Mesenchymal stem cell (in vitro differentiated cells and primary cell): ENCODE results near the gene PPP1R13L.

Source experiments
- DNase-seq: peaks from one replicate; pipeline ENCODE4 v3.0.0-alpha.2; 2013
- H2AFZ ChIP-seq: one replicate; pipeline ENCODE4 v1.6.1; 2013; ENCODE audit warnings: low read depth, mild to moderate bottlenecking, control low read depth, inconsistent platforms, low read length, moderate library complexity
- H2AK5ac ChIP-seq: 2 replicates; pipeline ENCODE4 v1.6.1; 2013; ENCODE audit warnings: low read length, moderate library complexity, mild to moderate bottlenecking, inconsistent platforms; ENCODE audit not compliant: severe bottlenecking
- H2BK120ac ChIP-seq: one replicate; pipeline ENCODE4 v1.6.1; 2013; ENCODE audit warnings: low read depth, mild to moderate bottlenecking, inconsistent platforms, low read length, moderate library complexity
- H2BK12ac ChIP-seq, 2 experiments: one replicate each; pipeline ENCODE4 v1.6.1; 2013; ENCODE audit warnings: inconsistent platforms in 2 of 2, low read length in 2 of 2, mild to moderate bottlenecking in 2 of 2, moderate library complexity in 2 of 2, control low read depth in 1 of 2
- H2BK15ac ChIP-seq: one replicate; pipeline ENCODE4 v1.6.1; 2013; ENCODE audit warnings: mild to moderate bottlenecking, low read depth, inconsistent platforms; ENCODE audit not compliant: poor library complexity, severe bottlenecking
- H2BK5ac ChIP-seq: 2 replicates; pipeline ENCODE4 v1.6.1; 2013; ENCODE audit warnings: low read depth, mild to moderate bottlenecking, low read length, control low read depth, inconsistent platforms; ENCODE audit not compliant: poor library complexity, severe bottlenecking
- H3K14ac ChIP-seq, 2 experiments: one replicate each; pipeline ENCODE4 v1.6.1; 2013; ENCODE audit warnings: inconsistent platforms in 2 of 2, low read length in 2 of 2, control low read depth in 1 of 2, mild to moderate bottlenecking in 1 of 2, moderate library complexity in 1 of 2
- H3K18ac ChIP-seq, 2 experiments: one replicate each; pipeline ENCODE4 v1.6.1; 2013; ENCODE audit warnings: inconsistent platforms in 2 of 2, low read length in 2 of 2, control low read depth in 1 of 2, low read depth in 1 of 2, mild to moderate bottlenecking in 1 of 2
- H3K23ac ChIP-seq, 2 experiments: one replicate each; pipeline ENCODE4 v1.6.1; 2013; ENCODE audit warnings: inconsistent platforms in 2 of 2, low read length in 2 of 2, mild to moderate bottlenecking in 2 of 2, moderate library complexity in 2 of 2, control low read depth in 1 of 2
- H3K27ac ChIP-seq: 2 replicates; pipeline ENCODE4 v1.5.1; 2013; ENCODE audit warnings: mild to moderate bottlenecking, moderate library complexity, low read length, control low read depth, inconsistent platforms; ENCODE audit not compliant: poor library complexity, severe bottlenecking
- H3K27me3 ChIP-seq, 2 experiments: 2 replicates each; pipeline versions ENCODE4 v1.6.1 to v1.7.0; 2013; ENCODE audit warnings: low read length in 2 of 2, mild to moderate bottlenecking in 2 of 2, moderate library complexity in 2 of 2, control low read depth in 1 of 2, inconsistent platforms in 1 of 2; ENCODE audit not compliant: control insufficient read depth in 1 of 2, insufficient read depth in 1 of 2
- H3K36me3 ChIP-seq, 2 experiments: 2 replicates each; pipeline versions ENCODE4 v1.6.1 to v1.7.0; 2013; ENCODE audit warnings: low read length in 2 of 2, control low read depth in 1 of 2, inconsistent platforms in 1 of 2, low read depth in 1 of 2, mild to moderate bottlenecking in 1 of 2; ENCODE audit not compliant: insufficient read depth in 2 of 2, control insufficient read depth in 1 of 2
- H3K4ac ChIP-seq, 2 experiments: one replicate each; pipeline ENCODE4 v1.6.1; 2013; ENCODE audit warnings: inconsistent platforms in 2 of 2, low read length in 2 of 2, mild to moderate bottlenecking in 2 of 2, moderate library complexity in 2 of 2, control low read depth in 1 of 2, low read depth in 1 of 2
- H3K4me1 ChIP-seq: 2 replicates; pipeline ENCODE4 v1.6.1; 2013; ENCODE audit warnings: low read depth, low read length, control low read depth; ENCODE audit not compliant: control insufficient read depth, insufficient read depth
- H3K4me2 ChIP-seq: 2 replicates; pipeline ENCODE4 v1.6.1; 2013; ENCODE audit warnings: low read length, mild to moderate bottlenecking, inconsistent platforms; ENCODE audit not compliant: poor library complexity, severe bottlenecking
- H3K4me3 ChIP-seq, 2 experiments: 2 replicates each; pipeline versions ENCODE4 v1.5.1 to v1.7.0; 2013; ENCODE audit warnings: low read length in 2 of 2, mild to moderate bottlenecking in 2 of 2, control low read depth in 1 of 2, low read depth in 1 of 2; ENCODE audit not compliant: insufficient read depth in 1 of 2
- H3K79me1 ChIP-seq: replicated peaks from 2 replicates; pipeline ENCODE4 v1.6.1; 2013; ENCODE audit warnings: mild to moderate bottlenecking, control low read depth, low read length, inconsistent platforms; ENCODE audit not compliant: poor library complexity, severe bottlenecking
- H3K9ac ChIP-seq: 2 replicates; pipeline ENCODE4 v1.7.0; 2013; ENCODE audit warnings: mild to moderate bottlenecking, low read length, moderate library complexity
- H3K9me3 ChIP-seq: 2 replicates; pipeline ENCODE4 v1.7.0; 2013; ENCODE audit warnings: mild to moderate bottlenecking, low read length; ENCODE audit not compliant: control insufficient read depth
- H4K8ac ChIP-seq: one replicate; pipeline ENCODE4 v1.6.1; 2013; ENCODE audit warnings: inconsistent platforms, mild to moderate bottlenecking, low read length, moderate library complexity
- H4K91ac ChIP-seq: one replicate; pipeline ENCODE4 v1.6.1; 2013; ENCODE audit warnings: mild to moderate bottlenecking, low read length, inconsistent platforms
- WGBS: methylation state at CpG from one replicate; pipeline ENCODE4 v1.1.7; 2013; ENCODE audit warnings: mixed read lengths; 5-methylcytosine and 5-hydroxymethylcytosine counted together

The PPP1R13L gene

DNA sequence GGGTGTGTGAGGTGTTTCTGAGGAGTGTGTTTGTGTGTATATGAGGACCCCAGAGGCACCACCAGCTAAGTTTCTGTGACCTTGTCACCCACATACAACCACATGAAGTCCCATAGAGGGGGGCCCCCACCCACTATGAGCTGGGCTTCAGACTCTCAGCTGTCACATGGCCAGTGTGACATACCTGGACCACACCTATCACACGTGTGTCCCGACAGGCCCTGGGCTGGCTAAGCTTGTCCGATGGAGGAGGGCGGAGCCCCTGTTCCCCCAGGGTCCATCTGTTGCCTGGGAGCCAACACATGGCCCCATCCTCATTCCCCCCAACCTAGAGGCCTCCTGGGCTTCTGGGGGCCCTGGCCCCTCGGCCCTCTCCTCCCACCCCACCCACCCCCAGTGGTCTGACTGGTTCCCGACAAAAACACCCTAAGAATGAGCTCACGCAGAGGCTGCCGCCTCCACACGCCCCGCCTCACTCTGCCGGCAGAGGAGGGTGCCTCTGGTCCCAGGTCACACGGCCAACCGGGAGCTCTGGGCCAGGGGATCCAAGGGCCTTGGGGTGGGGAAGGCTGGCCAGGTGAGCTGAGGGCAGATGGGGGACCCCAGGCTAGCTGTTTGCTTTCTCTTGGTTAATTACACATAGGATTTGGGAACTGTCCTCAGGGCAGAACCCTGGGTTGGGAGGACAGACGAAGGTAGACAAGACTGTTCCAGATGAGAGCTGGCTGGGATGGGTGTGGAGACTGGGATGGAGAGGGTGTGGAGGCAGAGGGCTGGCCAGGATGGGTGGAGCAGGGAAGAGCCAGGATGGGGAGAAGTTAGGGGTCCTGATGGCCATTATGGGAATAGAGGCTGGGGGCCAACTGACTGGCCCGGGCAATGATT is 60.0 kb downstream of the PPP1R13L start:
- Histone ChIP-seq H3K27ac (no peak overlapping the region), H2AFZ (no peak overlapping the region), H3K18ac (no peak overlapping the region), H3K4me2 (no peak overlapping the region), H3K27me3 (peaks cover 25 to 42% of the 10 kb centered on the region in 2 experiments), H3K14ac (no peak overlapping the region), H4K91ac (no peak overlapping the region), H3K4me1 (peaks cover 16% of the 10 kb centered on the region), H2BK5ac (no peak overlapping the region), H3K4me3 (no peak overlapping the region), H2BK120ac (no peak overlapping the region), H3K9ac (no peak overlapping the region), H3K4ac (no peak overlapping the region), H2BK12ac (no peak overlapping the region), H3K23ac (no peak overlapping the region), H3K9me3 (no peaks in the 10 kb centered on the region), H4K8ac (no peak overlapping the region), H2BK15ac (no peak overlapping the region), H3K79me1 (no peaks in the 10 kb centered on the region), H3K36me3 (peaks cover 0 to 8% of the 10 kb centered on the region in 2 experiments), H2AK5ac (no peak overlapping the region)
- no peak for DNase-seq
- WGBS, result 78% methylated on average over 15 of the region's 15 CpGs

GRCh38 chr19:45342911-45343310 is 62.0 kb downstream of the PPP1R13L start:
- Histone ChIP-seq H3K4me3 (no peak overlapping the region), H4K91ac (no peak overlapping the region), H3K79me1 (no peaks in the 10 kb centered on the region), H2BK120ac (no peak overlapping the region), H3K14ac (no peak overlapping the region), H3K4me1 (peaks cover 12% of the 10 kb centered on the region), H3K9me3 (no peaks in the 10 kb centered on the region), H3K4me2 (no peak overlapping the region), H3K27me3 (peaks cover 25 to 45% of the 10 kb centered on the region in 2 experiments), H3K23ac (no peak overlapping the region), H3K4ac (no peak overlapping the region), H3K36me3 (no peaks in the 10 kb centered on the region), H3K18ac (no peak overlapping the region), H3K27ac (no peak overlapping the region), H4K8ac (no peak overlapping the region), H2BK15ac (no peak overlapping the region), H3K9ac (no peak overlapping the region), H2AFZ (no peak overlapping the region), H2AK5ac (no peak overlapping the region), H2BK12ac (no peak overlapping the region), H2BK5ac (no peak overlapping the region)
- WGBS, result 85% methylated on average over 11 of the region's 13 CpGs
- DNase-seq, result no peak

DNA sequence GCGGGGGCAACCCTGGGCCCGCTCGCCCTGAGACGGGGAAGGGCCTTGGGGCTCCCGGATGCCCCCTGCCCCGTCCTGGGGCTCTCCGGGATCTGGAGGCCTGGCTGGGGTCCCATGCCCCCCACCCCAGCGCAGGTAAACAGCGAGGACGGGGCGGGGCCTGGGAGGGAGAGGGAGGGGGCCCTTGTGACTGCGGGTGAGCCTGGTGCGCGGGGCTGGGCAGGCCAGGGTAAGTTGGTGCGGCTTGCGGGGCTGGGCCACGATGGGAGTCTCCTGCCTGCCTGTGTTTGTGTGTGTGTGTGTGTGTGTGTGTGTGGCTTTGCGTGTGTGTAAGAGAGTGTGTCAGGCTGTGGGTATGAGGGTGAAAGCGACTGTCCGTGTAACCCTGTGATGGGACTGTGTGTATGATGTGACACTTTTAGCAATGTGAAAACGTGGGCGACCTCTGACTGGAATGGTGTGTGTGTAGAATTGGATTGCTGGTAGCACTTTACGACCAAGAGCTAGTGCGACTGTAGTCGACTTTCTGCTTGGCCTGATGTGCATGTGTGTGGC is 63.9 kb downstream of the PPP1R13L start:
- Histone ChIP-seq H3K14ac (no peak overlapping the region), H3K9me3 (no peaks in the 10 kb centered on the region), H3K4me1 (peaks cover 12% of the 10 kb centered on the region), H4K91ac (no peak overlapping the region), H3K79me1 (no peaks in the 10 kb centered on the region), H2BK15ac (peak overlapping the region; percentile 62), H3K23ac (no peak overlapping the region), H3K4ac (no peak overlapping the region), H3K27ac (no peak overlapping the region), H2BK5ac (no peak overlapping the region), H3K9ac (no peak overlapping the region), H3K4me3 (peak overlapping the region in 1 of 2 experiments; percentile 38), H3K36me3 (no peaks in the 10 kb centered on the region), H2BK12ac (peak overlapping the region in 1 of 2 experiments; percentile 56), H2BK120ac (no peak overlapping the region), H3K18ac (no peak overlapping the region), H2AK5ac (no peak overlapping the region), H3K27me3 (peaks cover 25 to 36% of the 10 kb centered on the region in 2 experiments), H3K4me2 (peak overlapping the region; percentile 68), H2AFZ (no peak overlapping the region), H4K8ac (peak overlapping the region; percentile 62)
- DNase-seq, result peak; percentile 29
- WGBS, result 21% methylated on average over 24 of the region's 25 CpGs

DNA sequence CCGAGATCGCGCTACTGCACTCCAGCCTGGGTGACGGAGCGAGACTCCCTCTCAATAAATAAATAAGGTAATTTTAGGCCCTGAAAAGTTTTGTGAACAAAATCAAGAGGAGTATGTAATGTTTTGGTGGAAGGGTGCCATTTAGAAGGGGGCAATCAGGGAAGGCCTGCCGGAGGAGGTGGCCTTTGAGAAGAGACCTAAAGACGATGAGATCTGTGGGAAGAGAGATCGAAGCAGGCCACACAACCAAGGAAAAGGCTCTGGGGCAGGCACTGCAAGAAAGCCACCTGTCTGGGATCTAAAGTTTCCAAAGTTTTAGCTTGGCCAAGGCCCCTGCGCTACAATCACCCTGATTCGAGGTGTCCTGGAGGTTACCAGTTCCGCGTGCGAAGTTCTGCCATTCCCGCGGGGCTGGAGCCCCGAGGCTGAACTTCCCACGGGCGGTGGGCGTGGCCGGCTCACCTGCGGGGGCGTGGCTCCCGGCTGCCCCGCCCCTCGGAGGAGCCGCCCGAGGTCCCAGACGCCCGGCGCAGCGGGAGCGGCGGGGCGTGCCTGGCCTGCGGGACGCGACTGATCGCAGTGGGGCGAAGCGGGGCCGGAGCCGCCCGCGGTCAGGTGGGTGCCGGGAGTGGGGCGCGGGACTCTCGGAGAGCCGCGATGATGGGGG is 64.5 kb downstream of the PPP1R13L start, which contains the start of gene KLC3:
TSS of gene KLC3 (plus strand) at position 519 of the 667 bp plus-strand sequence. CDS start 4,792 bp downstream, outside the sequence.
- H2BK12ac ChIP-seq, result peak within 1 kb of the TSS in 1 of 2 experiments; percentile 56
- no peak within 1 kb of the TSS for H2AK5ac ChIP-seq
- H3K4ac ChIP-seq, result no peak within 1 kb of the TSS
- WGBS, result 6% methylated on average over 43 of the region's 50 CpGs
- H2AFZ ChIP-seq, result no peak within 1 kb of the TSS
- no peaks in the 10 kb centered on the region for H3K9me3 ChIP-seq
- H2BK15ac ChIP-seq, result peak within 1 kb of the TSS; percentile 62
- peaks cover 12% of the 10 kb centered on the region for H3K4me1 ChIP-seq
- H3K79me1 ChIP-seq, result no peaks in the 10 kb centered on the region
- no peaks in the 10 kb centered on the region for H3K36me3 ChIP-seq
- no peak for DNase-seq
- H3K9ac ChIP-seq, result no peak within 1 kb of the TSS
- peak within 1 kb of the TSS in 1 of 2 experiments; percentile 35 for H3K23ac ChIP-seq
- H3K27me3 ChIP-seq, result peaks cover 25 to 33% of the 10 kb centered on the region in 2 experiments
- no peak within 1 kb of the TSS for H3K27ac ChIP-seq
- no peak within 1 kb of the TSS for H2BK120ac ChIP-seq
- no peak within 1 kb of the TSS for H2BK5ac ChIP-seq
- no peak within 1 kb of the TSS for H4K91ac ChIP-seq
- peak within 1 kb of the TSS; percentile 62 for H4K8ac ChIP-seq
- no peak within 1 kb of the TSS for H3K18ac ChIP-seq
- H3K4me3 ChIP-seq, result peak within 1 kb of the TSS in 1 of 2 experiments; percentile 38
- no peak within 1 kb of the TSS for H3K14ac ChIP-seq
- peak within 1 kb of the TSS; percentile 68 for H3K4me2 ChIP-seq
